ENCODE results near the gene FANCC. TPM values are rescaled to one million over a fixed set of nuclear protein-coding genes. Genes with fewer than 3 reads are reported as not detected.

Gene FANCC
- polyA plus RNA-seq, 1 of the 3 experiments (the other 2 are of a cell fraction), result 3.5 TPM

GRCh38 chr9:95188459-95188858 lies 129.1 kb downstream of the FANCC start:
- H3K27ac ChIP-seq (ENCODE audit: low read depth in 2 of 2, low read length in 1 of 2), result peak overlapping the region in 1 of 2 experiments; percentile 50; a peak in 2 of 4 replicates
- no peaks in the 10 kb centered on the region for H3K9me2 ChIP-seq
- DNase-seq, result no peak
- no peaks in the 10 kb centered on the region for H3K9me3 ChIP-seq
- no peaks in the 10 kb centered on the region for H3K79me2 ChIP-seq (ENCODE audit: insufficient read depth)
- no peaks in the 10 kb centered on the region for H3K27me3 ChIP-seq (ENCODE audit: insufficient read depth)
- H2AFZ ChIP-seq (ENCODE audit: low read depth), result no peak overlapping the region
- peaks cover 21 to 22% of the 10 kb centered on the region in 2 experiments for H3K4me1 ChIP-seq (ENCODE audit: control insufficient read depth in 1 of 2, insufficient read depth in 2 of 2, low read depth in 1 of 2, low read length in 1 of 2)
- H3K36me3 ChIP-seq (replicated peaks in 1 of 2; ENCODE audit: control insufficient read depth in 1 of 2, insufficient read depth in 2 of 2, low read length in 1 of 2), result no peaks in the 10 kb centered on the region
- WGBS (ENCODE audit: low lambda C conversion rate), result 96% methylated on average over 4 of the region's 4 CpGs
- CTCF ChIA-PET, result no interaction called here
- no peak overlapping the region for H3K4me2 ChIP-seq
- POLR2A ChIA-PET, result no interaction called here
- peaks cover 5% of the 10 kb centered on the region for H3F3A ChIP-seq (replicated peaks; ENCODE audit: insufficient read depth)
- no peaks in the 10 kb centered on the region for H4K20me1 ChIP-seq (ENCODE audit: insufficient read depth)
- no peak overlapping the region for H3K9ac ChIP-seq
- no peak overlapping the region for H3K4me3 ChIP-seq (ENCODE audit: low read depth in 2 of 2, low read length in 1 of 2)
- no peak for TF ChIP-seq USF1 (IDR thresholded peaks at IDR 0.05; ENCODE audit: borderline replicate concordance, low read depth)
- no peak for TF ChIP-seq SIN3A (IDR thresholded peaks at IDR 0.05; ENCODE audit: borderline replicate concordance, low read depth, low read length)
- no peak for TF ChIP-seq ZBTB33 (IDR thresholded peaks at IDR 0.05; ENCODE audit: borderline replicate concordance, low read depth)
- TF ChIP-seq YY1 (IDR thresholded peaks at IDR 0.05; ENCODE audit: low read depth), result no peak
- TF ChIP-seq ELF1 (IDR thresholded peaks at IDR 0.05), result no peak
- TF ChIP-seq EZH2phosphoT487 (IDR thresholded peaks at IDR 0.05; ENCODE audit: borderline replicate concordance, low read depth), result no peak
- TF ChIP-seq TCF12 (IDR thresholded peaks at IDR 0.05), result no peak
- TF ChIP-seq NFIC (IDR thresholded peaks at IDR 0.05; ENCODE audit: borderline replicate concordance), result no peak
- no peak for TF ChIP-seq POLR2AphosphoS5 (IDR thresholded peaks at IDR 0.05; ENCODE audit: low read depth, low read length)
- TF ChIP-seq FOXJ3 (CRISPR knock-in tag; IDR thresholded peaks at IDR 0.05), result no peak

- Histone ChIP-seq H3K9ac (no peak overlapping the region), H3K4me3 (ENCODE audit: low read depth in 2 of 2, low read length in 1 of 2) (no peak overlapping the region), H3K4me2 (no peak overlapping the region), H4K20me1 (ENCODE audit: insufficient read depth) (no peaks in the 10 kb centered on the region), H3K4me1 (ENCODE audit: control insufficient read depth in 1 of 2, insufficient read depth in 2 of 2, low read depth in 1 of 2, low read length in 1 of 2) (peaks cover 21 to 22% of the 10 kb centered on the region in 2 experiments), H3K27me3 (ENCODE audit: insufficient read depth) (no peaks in the 10 kb centered on the region), H2AFZ (ENCODE audit: low read depth) (no peak overlapping the region), H3K9me3 (no peaks in the 10 kb centered on the region), H3K9me2 (no peaks in the 10 kb centered on the region), H3K27ac (ENCODE audit: low read depth in 2 of 2, low read length in 1 of 2) (no peak overlapping the region), H3F3A (replicated peaks; ENCODE audit: insufficient read depth) (peaks cover 5% of the 10 kb centered on the region), H3K79me2 (ENCODE audit: insufficient read depth) (no peaks in the 10 kb centered on the region), H3K36me3 (replicated peaks in 1 of 2; ENCODE audit: control insufficient read depth in 1 of 2, insufficient read depth in 2 of 2, low read length in 1 of 2) (no peaks in the 10 kb centered on the region)
- ChIA-PET CTCF (no interaction called here), POLR2A (no interaction called here)
- TF ChIP-seq MXI1 (IDR thresholded peaks at IDR 0.05; ENCODE audit: low read depth, low read length) (no peak), RAD21 (IDR thresholded peaks at IDR 0.05; ENCODE audit: low read length) (no peak), FOXM1 (IDR thresholded peaks at IDR 0.05; ENCODE audit: low read depth) (no peak), RXRA (IDR thresholded peaks at IDR 0.05; ENCODE audit: borderline replicate concordance, low read depth) (no peak), ELF1 (IDR thresholded peaks at IDR 0.05) (no peak), PBX3 (IDR thresholded peaks at IDR 0.05) (no peak)
- whole genome bisulfite sequencing (ENCODE audit: low lambda C conversion rate), result 96% methylated on average over 2 of the region's 2 CpGs
- no peak for DNase-seq
Observed at GRCh38 chr9:95185956-95186355, 131.6 kb downstream of the FANCC start.
